Measurements from ENCODE around the gene MAN2B1.

Gene MAN2B1

DNA sequence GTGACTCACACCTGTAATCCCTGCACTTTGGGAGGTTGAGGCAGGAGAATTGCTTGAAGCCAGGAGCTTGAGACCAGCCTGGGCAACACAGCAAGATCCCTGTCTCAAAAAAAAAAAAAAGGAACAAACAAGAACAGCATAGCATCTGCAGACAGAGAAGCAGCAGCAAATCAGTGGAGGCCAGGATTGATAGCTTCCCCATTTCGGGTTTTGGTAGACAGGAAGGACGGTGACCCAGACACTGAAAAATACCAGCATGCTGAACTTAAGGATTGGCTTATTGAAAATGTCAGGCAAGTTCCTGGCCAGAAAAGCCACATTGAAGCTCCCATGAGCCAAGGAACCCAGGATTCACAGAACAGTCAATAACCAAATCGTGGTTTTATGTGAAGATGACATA, 58.9 kb downstream of the MAN2B1 start:
- no peak overlapping the region for H2BK15ac ChIP-seq (ENCODE audit: low read depth, poor library complexity, severe bottlenecking)
- no peak overlapping the region for H3K23ac ChIP-seq (ENCODE audit: low read length in 2 of 2)
- no peak overlapping the region for H3K4me3 ChIP-seq (ENCODE audit: insufficient read depth in 1 of 2, low read depth in 1 of 2, low read length in 2 of 2)
- no peaks in the 10 kb centered on the region for H3K9me3 ChIP-seq (ENCODE audit: control insufficient read depth, low read length)
- no peak overlapping the region for H2AFZ ChIP-seq (ENCODE audit: low read depth, low read length)
- no peak overlapping the region for H2AK5ac ChIP-seq (ENCODE audit: low read length, severe bottlenecking)
- H4K91ac ChIP-seq (ENCODE audit: low read length), result no peak overlapping the region
- no peak overlapping the region for H4K8ac ChIP-seq (ENCODE audit: low read length)
- no peak overlapping the region for H3K14ac ChIP-seq (ENCODE audit: low read length in 2 of 2)
- no peak for DNase-seq
- WGBS, result 98% methylated on average over 3 of the region's 3 CpGs
- no peaks in the 10 kb centered on the region for H3K27me3 ChIP-seq (ENCODE audit: control insufficient read depth in 1 of 2, insufficient read depth in 1 of 2, low read length in 2 of 2)
- no peak overlapping the region for H2BK120ac ChIP-seq (ENCODE audit: low read depth, low read length)
- H3K27ac ChIP-seq (ENCODE audit: low read length, poor library complexity, severe bottlenecking), result no peak overlapping the region
- no peak overlapping the region for H3K4me2 ChIP-seq (ENCODE audit: low read length, poor library complexity, severe bottlenecking)
- peaks cover 30% of the 10 kb centered on the region for H3K79me1 ChIP-seq (replicated peaks; ENCODE audit: low read length, poor library complexity, severe bottlenecking)
- H3K36me3 ChIP-seq (ENCODE audit: control insufficient read depth in 1 of 2, insufficient read depth in 2 of 2, low read depth in 1 of 2, low read length in 2 of 2), result peaks cover 36 to 52% of the 10 kb centered on the region in 2 experiments
- H2BK5ac ChIP-seq (ENCODE audit: low read depth, low read length, poor library complexity, severe bottlenecking), result no peak overlapping the region
- H3K18ac ChIP-seq (ENCODE audit: low read depth in 1 of 2, low read length in 2 of 2), result no peak overlapping the region
- H3K9ac ChIP-seq (ENCODE audit: low read length), result no peak overlapping the region
- H3K4me1 ChIP-seq (ENCODE audit: control insufficient read depth, insufficient read depth, low read depth, low read length), result no peaks in the 10 kb centered on the region
- no peak overlapping the region for H2BK12ac ChIP-seq (ENCODE audit: low read length in 2 of 2)
- H3K4ac ChIP-seq (ENCODE audit: low read depth in 1 of 2, low read length in 2 of 2), result no peak overlapping the region

DNA sequence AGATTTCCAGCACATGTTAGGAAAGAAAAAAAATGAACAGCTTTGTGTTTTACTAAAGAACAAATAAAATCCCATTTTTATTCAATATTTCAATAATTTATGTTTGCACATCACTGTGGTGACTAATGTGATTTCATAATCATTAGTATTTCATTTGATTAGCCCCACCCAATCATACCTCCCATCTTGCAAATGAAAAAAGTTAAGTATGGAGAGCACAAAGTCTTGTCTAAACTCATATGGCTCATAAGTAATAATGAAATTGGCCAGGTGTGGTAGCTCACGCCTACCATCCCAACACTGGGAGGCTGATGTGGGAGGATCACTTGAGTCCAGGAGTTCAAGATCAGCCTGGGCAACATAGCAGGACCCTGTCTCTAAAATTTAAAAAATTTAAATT, 59.7 kb downstream of the MAN2B1 start:
- H2BK12ac ChIP-seq (ENCODE audit: low read length in 2 of 2), result no peak overlapping the region
- no peak overlapping the region for H3K18ac ChIP-seq (ENCODE audit: low read depth in 1 of 2, low read length in 2 of 2)
- no peak overlapping the region for H3K4me3 ChIP-seq (ENCODE audit: insufficient read depth in 1 of 2, low read depth in 1 of 2, low read length in 2 of 2)
- no peak for DNase-seq
- no peak overlapping the region for H3K23ac ChIP-seq (ENCODE audit: low read length in 2 of 2)
- no peak overlapping the region for H3K4me2 ChIP-seq (ENCODE audit: low read length, poor library complexity, severe bottlenecking)
- WGBS, result 100% methylated on average over 1 of the region's 1 CpG
- H3K27ac ChIP-seq (ENCODE audit: low read length, poor library complexity, severe bottlenecking), result no peak overlapping the region
- H3K9ac ChIP-seq (ENCODE audit: low read length), result no peak overlapping the region
- no peak overlapping the region for H2AFZ ChIP-seq (ENCODE audit: low read depth, low read length)
- no peak overlapping the region for H4K8ac ChIP-seq (ENCODE audit: low read length)
- H2AK5ac ChIP-seq (ENCODE audit: low read length, severe bottlenecking), result no peak overlapping the region
- peaks cover 38 to 54% of the 10 kb centered on the region in 2 experiments for H3K36me3 ChIP-seq (ENCODE audit: control insufficient read depth in 1 of 2, insufficient read depth in 2 of 2, low read depth in 1 of 2, low read length in 2 of 2)
- no peak overlapping the region for H2BK120ac ChIP-seq (ENCODE audit: low read depth, low read length)
- H3K14ac ChIP-seq (ENCODE audit: low read length in 2 of 2), result no peak overlapping the region
- peaks cover 30% of the 10 kb centered on the region for H3K79me1 ChIP-seq (replicated peaks; ENCODE audit: low read length, poor library complexity, severe bottlenecking)
- H2BK5ac ChIP-seq (ENCODE audit: low read depth, low read length, poor library complexity, severe bottlenecking), result no peak overlapping the region
- H3K9me3 ChIP-seq (ENCODE audit: control insufficient read depth, low read length), result no peaks in the 10 kb centered on the region
- no peak overlapping the region for H3K4ac ChIP-seq (ENCODE audit: low read depth in 1 of 2, low read length in 2 of 2)
- H2BK15ac ChIP-seq (ENCODE audit: low read depth, poor library complexity, severe bottlenecking), result no peak overlapping the region
- no peaks in the 10 kb centered on the region for H3K4me1 ChIP-seq (ENCODE audit: control insufficient read depth, insufficient read depth, low read depth, low read length)
- no peaks in the 10 kb centered on the region for H3K27me3 ChIP-seq (ENCODE audit: control insufficient read depth in 1 of 2, insufficient read depth in 1 of 2, low read length in 2 of 2)
- no peak overlapping the region for H4K91ac ChIP-seq (ENCODE audit: low read length)

- Histone ChIP-seq H3K23ac (ENCODE audit: low read length in 2 of 2) (no peak overlapping the region), H2BK5ac (ENCODE audit: low read depth, low read length, poor library complexity, severe bottlenecking) (no peak overlapping the region), H3K9ac (ENCODE audit: low read length) (no peak overlapping the region), H3K4ac (ENCODE audit: low read depth in 1 of 2, low read length in 2 of 2) (no peak overlapping the region), H2BK12ac (ENCODE audit: low read length in 2 of 2) (no peak overlapping the region), H3K18ac (ENCODE audit: low read depth in 1 of 2, low read length in 2 of 2) (no peak overlapping the region), H3K9me3 (ENCODE audit: control insufficient read depth, low read length) (no peaks in the 10 kb centered on the region), H4K91ac (ENCODE audit: low read length) (no peak overlapping the region), H2AFZ (ENCODE audit: low read depth, low read length) (no peak overlapping the region), H3K27me3 (ENCODE audit: control insufficient read depth in 1 of 2, insufficient read depth in 1 of 2, low read length in 2 of 2) (no peaks in the 10 kb centered on the region), H2BK15ac (ENCODE audit: low read depth, poor library complexity, severe bottlenecking) (no peak overlapping the region), H3K14ac (ENCODE audit: low read length in 2 of 2) (no peak overlapping the region), H3K36me3 (ENCODE audit: control insufficient read depth in 1 of 2, insufficient read depth in 2 of 2, low read depth in 1 of 2, low read length in 2 of 2) (peaks cover 45 to 70% of the 10 kb centered on the region in 2 experiments), H3K4me3 (ENCODE audit: insufficient read depth in 1 of 2, low read depth in 1 of 2, low read length in 2 of 2) (no peak overlapping the region), H2BK120ac (ENCODE audit: low read depth, low read length) (no peak overlapping the region), H3K4me1 (ENCODE audit: control insufficient read depth, insufficient read depth, low read depth, low read length) (no peaks in the 10 kb centered on the region), H3K27ac (ENCODE audit: low read length, poor library complexity, severe bottlenecking) (no peak overlapping the region), H3K4me2 (ENCODE audit: low read length, poor library complexity, severe bottlenecking) (no peak overlapping the region), H4K8ac (ENCODE audit: low read length) (no peak overlapping the region), H3K79me1 (replicated peaks; ENCODE audit: low read length, poor library complexity, severe bottlenecking) (peaks cover 24% of the 10 kb centered on the region), H2AK5ac (ENCODE audit: low read length, severe bottlenecking) (no peak overlapping the region)
- no peak for DNase-seq
- 100% methylated on average over 1 of the region's 1 CpG for WGBS
These were observed 62.8 kb downstream of the MAN2B1 start for GRCh38 chr19:12603714-12604113.

DNA sequence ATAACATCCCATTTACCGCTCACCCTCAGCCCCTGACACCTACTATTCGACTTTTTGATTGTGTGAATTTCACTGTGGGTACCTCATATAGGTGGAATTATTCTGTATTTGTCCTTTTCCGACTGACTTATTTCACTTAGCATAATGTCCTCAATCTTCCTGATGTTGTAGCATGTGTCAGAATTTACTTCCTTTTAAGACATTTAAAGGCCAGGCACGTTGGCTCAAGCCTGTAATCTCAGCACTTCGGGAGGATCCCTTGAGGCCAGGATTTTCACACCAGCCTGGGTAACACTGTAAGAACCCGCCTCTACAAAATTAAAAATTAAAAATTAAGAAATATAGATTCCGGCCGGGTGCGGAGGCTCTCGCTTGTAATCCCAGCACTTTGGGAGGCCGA, 68.9 kb downstream of the MAN2B1 start:
- H3K14ac ChIP-seq (ENCODE audit: low read length in 2 of 2), result no peak overlapping the region
- no peak overlapping the region for H3K9ac ChIP-seq (ENCODE audit: low read length)
- no peak for DNase-seq
- no peak overlapping the region for H2BK12ac ChIP-seq (ENCODE audit: low read length in 2 of 2)
- no peak overlapping the region for H3K4ac ChIP-seq (ENCODE audit: low read depth in 1 of 2, low read length in 2 of 2)
- no peak overlapping the region for H2BK15ac ChIP-seq (ENCODE audit: low read depth, poor library complexity, severe bottlenecking)
- no peak overlapping the region for H2BK5ac ChIP-seq (ENCODE audit: low read depth, low read length, poor library complexity, severe bottlenecking)
- no peaks in the 10 kb centered on the region for H3K9me3 ChIP-seq (ENCODE audit: control insufficient read depth, low read length)
- H3K79me1 ChIP-seq (replicated peaks; ENCODE audit: low read length, poor library complexity, severe bottlenecking), result peaks cover 8% of the 10 kb centered on the region
- H3K4me1 ChIP-seq (ENCODE audit: control insufficient read depth, insufficient read depth, low read depth, low read length), result no peaks in the 10 kb centered on the region
- no peak overlapping the region for H4K91ac ChIP-seq (ENCODE audit: low read length)
- H2AK5ac ChIP-seq (ENCODE audit: low read length, severe bottlenecking), result no peak overlapping the region
- H3K23ac ChIP-seq (ENCODE audit: low read length in 2 of 2), result no peak overlapping the region
- peaks cover 46 to 52% of the 10 kb centered on the region in 2 experiments for H3K36me3 ChIP-seq (ENCODE audit: control insufficient read depth in 1 of 2, insufficient read depth in 2 of 2, low read depth in 1 of 2, low read length in 2 of 2)
- H4K8ac ChIP-seq (ENCODE audit: low read length), result no peak overlapping the region
- no peak overlapping the region for H3K4me2 ChIP-seq (ENCODE audit: low read length, poor library complexity, severe bottlenecking)
- H2BK120ac ChIP-seq (ENCODE audit: low read depth, low read length), result no peak overlapping the region
- WGBS, result 95% methylated on average over 9 of the region's 11 CpGs
- no peak overlapping the region for H3K18ac ChIP-seq (ENCODE audit: low read depth in 1 of 2, low read length in 2 of 2)
- H3K27ac ChIP-seq (ENCODE audit: low read length, poor library complexity, severe bottlenecking), result no peak overlapping the region
- no peaks in the 10 kb centered on the region for H3K27me3 ChIP-seq (ENCODE audit: control insufficient read depth in 1 of 2, insufficient read depth in 1 of 2, low read length in 2 of 2)
- H2AFZ ChIP-seq (ENCODE audit: low read depth, low read length), result no peak overlapping the region
- H3K4me3 ChIP-seq (ENCODE audit: insufficient read depth in 1 of 2, low read depth in 1 of 2, low read length in 2 of 2), result no peak overlapping the region
